T-helper 22 cell (primary cell): ENCODE results near the gene CCDC34.

Experiments used
- DNase-seq: peaks from one replicate; pipeline ENCODE4 v3.0.0-alpha.2; 2020; ENCODE audit warnings: low read depth

CCDC34 gene

GRCh38 chr11:27290261-27291050 lies 72.6 kb downstream of the CCDC34 start:
- DNase-seq = no peak
